ENCODE measurements around the gene SCARB2.

DNA sequence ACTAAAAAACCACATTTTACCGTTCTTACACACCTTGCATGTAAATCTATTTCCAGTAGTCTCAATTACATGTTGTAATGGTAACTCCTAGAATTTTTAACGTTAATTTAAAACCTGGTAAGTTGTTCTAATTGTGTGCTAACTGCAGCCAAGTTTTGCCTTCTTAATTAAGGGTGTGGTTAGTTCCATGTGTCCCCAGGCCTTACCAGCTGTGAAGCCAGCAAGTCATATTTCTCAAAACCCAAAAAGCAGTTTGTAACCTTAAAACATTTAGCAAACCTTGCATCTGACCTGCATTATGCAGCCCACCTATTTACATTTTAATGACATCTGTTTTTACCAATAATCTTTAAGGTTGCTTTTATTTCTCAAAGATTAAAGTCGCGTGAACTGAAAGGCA, 19.5 kb upstream of the SCARB2 start:
- TF ChIP-seq, protein P1, sequence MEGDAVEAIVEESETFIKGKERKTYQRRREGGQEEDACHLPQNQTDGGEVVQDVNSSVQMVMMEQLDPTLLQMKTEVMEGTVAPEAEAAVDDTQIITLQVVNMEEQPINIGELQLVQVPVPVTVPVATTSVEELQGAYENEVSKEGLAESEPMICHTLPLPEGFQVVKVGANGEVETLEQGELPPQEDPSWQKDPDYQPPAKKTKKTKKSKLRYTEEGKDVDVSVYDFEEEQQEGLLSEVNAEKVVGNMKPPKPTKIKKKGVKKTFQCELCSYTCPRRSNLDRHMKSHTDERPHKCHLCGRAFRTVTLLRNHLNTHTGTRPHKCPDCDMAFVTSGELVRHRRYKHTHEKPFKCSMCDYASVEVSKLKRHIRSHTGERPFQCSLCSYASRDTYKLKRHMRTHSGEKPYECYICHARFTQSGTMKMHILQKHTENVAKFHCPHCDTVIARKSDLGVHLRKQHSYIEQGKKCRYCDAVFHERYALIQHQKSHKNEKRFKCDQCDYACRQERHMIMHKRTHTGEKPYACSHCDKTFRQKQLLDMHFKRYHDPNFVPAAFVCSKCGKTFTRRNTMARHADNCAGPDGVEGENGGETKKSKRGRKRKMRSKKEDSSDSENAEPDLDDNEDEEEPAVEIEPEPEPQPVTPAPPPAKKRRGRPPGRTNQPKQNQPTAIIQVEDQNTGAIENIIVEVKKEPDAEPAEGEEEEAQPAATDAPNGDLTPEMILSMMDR (conservative IDR thresholded peaks at IDR 0.05 in 1 of 2, IDR thresholded peaks at IDR 0.05 in 1 of 2; ENCODE audit: low read depth in 1 of 2, low read length in 2 of 2), result no peak
- no peak for TF ChIP-seq EZH2 (IDR thresholded peaks at IDR 0.05; ENCODE audit: low read length, missing control alignments)

All from fibroblast of lung (primary cell).